Astrocyte (in vitro differentiated cells and primary cell): ENCODE measurements around the gene AGPS.

Source experiments
- CTCF ChIP-seq: IDR thresholded peaks from 2 replicates; pipeline ENCODE4 v1.5.1; 2011; ENCODE audit warnings: low read depth, mild to moderate bottlenecking, inconsistent platforms, low read length, moderate library complexity; ENCODE audit not compliant: insufficient read depth
- EZH2 ChIP-seq: IDR thresholded peaks from 2 replicates; pipeline ENCODE4 v1.6.1; 2012; ENCODE audit warnings: mild to moderate bottlenecking, low read length, inconsistent platforms; ENCODE audit not compliant: insufficient read depth

DNA sequence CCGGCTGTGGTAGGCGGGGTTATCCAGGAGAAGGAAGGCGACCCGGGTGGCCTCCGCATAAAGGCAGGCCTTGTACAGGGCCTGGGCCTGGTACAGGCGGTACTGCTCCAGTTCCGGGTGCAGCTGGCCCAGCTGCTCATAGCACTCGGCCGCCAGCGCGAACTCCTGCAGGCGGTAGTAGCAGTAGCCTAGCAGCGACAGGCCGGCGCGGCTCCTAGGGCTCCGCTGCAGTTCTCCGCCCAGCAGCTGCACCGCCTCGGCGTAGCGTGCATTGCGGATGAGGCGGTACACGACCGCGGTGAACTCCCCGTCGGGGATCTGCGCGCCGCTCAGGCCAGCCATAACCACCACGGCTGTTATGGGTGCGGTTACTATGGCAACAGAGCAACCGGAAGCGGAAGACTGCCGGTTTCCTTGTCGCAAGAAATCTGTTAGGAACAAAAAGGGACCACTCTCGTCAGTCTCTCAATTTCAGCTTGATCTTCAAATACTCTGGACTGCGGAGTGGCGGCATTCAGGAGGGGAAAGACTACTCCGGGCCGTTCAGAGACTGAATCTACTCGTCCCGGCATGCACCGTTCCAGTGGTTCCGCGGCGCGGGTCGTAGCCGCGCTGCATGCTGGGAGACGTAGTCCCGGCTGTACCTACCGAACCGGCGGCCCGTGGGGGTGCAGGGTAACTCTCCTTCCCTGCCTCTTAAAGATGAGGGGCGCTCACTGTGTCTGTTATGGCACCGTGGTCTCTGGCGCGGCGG is 160.0 kb downstream of the AGPS start:
- no peak for TF ChIP-seq EZH2
- no peak for TF ChIP-seq CTCF
